K562 (cell line): ENCODE data around the gene LYPLA2. TPM values are rescaled to one million over a fixed set of nuclear protein-coding genes. Genes with fewer than 3 reads are reported as not detected.
A peak's percentile ranks its signal among the peaks of the same experiment; 100 is the strongest.

Source experiments
- C11orf30 ChIP-seq: fragments of 450-650 bp; IDR thresholded peaks from 2 replicates; pipeline ENCODE4 v1.6.1; 2016; ENCODE audit warnings: low read depth, mild to moderate bottlenecking
- CTBP1 ChIP-seq: fragments of 450-650 bp; IDR thresholded peaks from 2 replicates; pipeline ENCODE4 v1.6.1; 2016; ENCODE audit warnings: borderline replicate concordance
- ETV1 ChIP-seq: fragments of 450-650 bp; conservative IDR thresholded peaks from 2 replicates; pipeline ENCODE4 v1.6.1; 2016; ENCODE audit warnings: missing genetic modification characterization, control low read depth, low read depth, missing compliant biosample characterization
- FOXP1 ChIP-seq: sonication (generic); formaldehyde crosslinking; IDR thresholded peaks from 2 replicates; pipeline ENCODE4 v1.8.0; 2022; ENCODE audit warnings: mild to moderate bottlenecking, missing genetic modification reagents
- HINFP ChIP-seq: fragments of 450-650 bp; conservative IDR thresholded peaks from 2 replicates; pipeline ENCODE4 v1.6.1; 2016; ENCODE audit warnings: missing genetic modification characterization, low read depth, mild to moderate bottlenecking, control low read depth, missing compliant biosample characterization
- HMBOX1 ChIP-seq: sonication (generic); IDR thresholded peaks from 2 replicates; pipeline ENCODE4 v1.6.1; 2016
- HMGN3 ChIP-seq: IDR thresholded peaks from 2 replicates; pipeline ENCODE4 v1.6.1; 2011; ENCODE audit warnings: borderline replicate concordance, low read depth, mild to moderate bottlenecking, mixed read lengths, low read length; ENCODE audit not compliant: insufficient read length; ENCODE audit errors: extremely low read depth
- ILK ChIP-seq: fragments of 450-650 bp; IDR thresholded peaks from 2 replicates; pipeline ENCODE4 v1.6.1; 2016; ENCODE audit warnings: missing genetic modification characterization, low read depth, mild to moderate bottlenecking, missing compliant biosample characterization, moderate library complexity, borderline replicate concordance
- MIER1 ChIP-seq: fragments of 450-650 bp; IDR thresholded peaks from 2 replicates; pipeline ENCODE4 v1.6.1; 2016; ENCODE audit warnings: antibody characterized with exemption, mild to moderate bottlenecking, low read depth
- PML ChIP-seq: IDR thresholded peaks from 2 replicates; pipeline ENCODE4 v1.6.1; 2012; ENCODE audit warnings: low read length, inconsistent platforms
- PRDM10 ChIP-seq: fragments of 450-650 bp; IDR thresholded peaks from 2 replicates; pipeline ENCODE4 v1.6.1; 2018; ENCODE audit not compliant: partially characterized antibody
- TCF7L2 ChIP-seq: fragments of 150-350 bp; IDR thresholded peaks from 2 replicates; pipeline ENCODE4 v1.6.1; 2016; ENCODE audit warnings: low read depth, mild to moderate bottlenecking, low read length, moderate library complexity
- YY1 ChIP-seq, 3 experiments: IDR thresholded peaks; 2 replicates each; pipeline ENCODE4 v1.6.1; 2011; ENCODE audit warnings: low read length in 2 of 3, mild to moderate bottlenecking in 2 of 3, moderate library complexity in 2 of 3, borderline replicate concordance in 1 of 3, control low read depth in 1 of 3, low read depth in 1 of 3; ENCODE audit not compliant: insufficient read depth in 3 of 3, insufficient replicate concordance in 2 of 3, control insufficient read depth in 1 of 3, insufficient read length in 1 of 3; ENCODE audit errors: extremely low read depth in 1 of 3
- ZNF197 ChIP-seq: fragments of 200-800 bp; sonication (Bioruptor generic); IDR thresholded peaks from 2 replicates; pipeline ENCODE4 v1.6.1; 2016; ENCODE audit warnings: low read depth, missing genetic modification characterization, missing compliant biosample characterization
- ZNF695 ChIP-seq: fragments of 450-650 bp; formaldehyde crosslinking; IDR thresholded peaks from 2 replicates; pipeline ENCODE4 v1.4.0; 2020; ENCODE audit warnings: mild to moderate bottlenecking, moderate library complexity
- polyA plus RNA-seq, 8 experiments: library from polyadenylated mRNA; depleted of rRNA in 4 of 8; stranded (reverse) in 5 of 8; unstranded in 3 of 8; fragments of >200 nt; fragmentation: Nextera tagmentation in 2 of 8; fragmentation: Illumina TruSeq in 1 of 8; extraction: Ambion mirVana in 2 of 8; extraction: Trizol in 1 of 8; gene quantifications; 2 replicates each; pipeline versions ENCODE4 v1.2.1 to v1.2.3, GENCODE V29; 2011 to 2014; ENCODE audit warnings: inconsistent platforms in 1 of 8, missing spikeins in 1 of 8
- total RNA-seq, 7 experiments: library from RNA; depleted of rRNA in 6 of 7; stranded (reverse); fragments of >200 nt in 6 of 7; fragmentation: Illumina TruSeq in 2 of 7; extraction: Trizol in 2 of 7; gene quantifications; 2 replicates each; pipeline versions ENCODE4 v1.2.1 to v1.2.3, GENCODE V29; 2011 to 2021; ENCODE audit warnings: low replicate concordance in 1 of 7

The LYPLA2 gene
- total and polyA plus RNA-seq, 9 of the 15 experiments (the other 6 are each of a cell fraction or from before 2014, with no cell fraction given) = 3.9 to 128 (median 60.1) TPM

- TF ChIP-seq PRDM10 = peak; percentile 29
- TF ChIP-seq YY1 (IDR thresholded peaks at IDR 0.05; ENCODE audit: borderline replicate concordance in 1 of 3, control insufficient read depth in 1 of 3, extremely low read depth in 1 of 3, insufficient read depth in 3 of 3, insufficient read length in 1 of 3, insufficient replicate concordance in 2 of 3, low read depth in 1 of 3, low read length in 2 of 3) = peak; percentile 80 to 99 (median 98)
- TF ChIP-seq C11orf30 = peak; percentile 67
- no peak for TF ChIP-seq FOXP1
- TF ChIP-seq HMBOX1 = no peak
- no peak for TF ChIP-seq MIER1
- 0 out of 2 replicates have a peak, but pooled peaks have one; percentile 33 for TF ChIP-seq PML
- peak; percentile 80 for TF ChIP-seq HMGN3
- no peak for TF ChIP-seq ZNF695 (CRISPR knock-in tag)
- TF ChIP-seq TCF7L2 = peak; percentile 89
- no peak for TF ChIP-seq HINFP (tag)
- no peak for TF ChIP-seq ZNF197 (CRISPR knock-in tag)
- TF ChIP-seq ILK (tag) = no peak
- TF ChIP-seq CTBP1 = peak; percentile 31; the same call in 1 of the 2 replicates
- TF ChIP-seq ETV1 (tag) = peak; percentile 97
Measured at GRCh38 chr1:23790696-23791515, at the start of gene LYPLA2 (continued).
